Retinal pigment epithelial cell (primary cell): ENCODE results near the gene HSPB1.
"Not testable (repeated sequence)": the region's sequence is repeated elsewhere in the genome, so short reads cannot be mapped to it uniquely, and the experiment has no call there.

Experiments
- DNase-seq: peaks from one replicate; pipeline ENCODE4 v3.0.0-alpha.2; 2010; ENCODE audit warnings: low read depth
- H3K4me3 ChIP-seq: 2 replicates; pipeline ENCODE4 v1.5.1; 2011; ENCODE audit warnings: mild to moderate bottlenecking, low read length, control low read depth, moderate library complexity
- TF ChIP-seq, protein P1 (sequence below): conservative IDR thresholded peaks from 2 replicates; pipeline ENCODE4 v1.5.1; 2011; ENCODE audit warnings: low read depth, low read length, control low read depth, inconsistent platforms

HSPB1 gene

DNA sequence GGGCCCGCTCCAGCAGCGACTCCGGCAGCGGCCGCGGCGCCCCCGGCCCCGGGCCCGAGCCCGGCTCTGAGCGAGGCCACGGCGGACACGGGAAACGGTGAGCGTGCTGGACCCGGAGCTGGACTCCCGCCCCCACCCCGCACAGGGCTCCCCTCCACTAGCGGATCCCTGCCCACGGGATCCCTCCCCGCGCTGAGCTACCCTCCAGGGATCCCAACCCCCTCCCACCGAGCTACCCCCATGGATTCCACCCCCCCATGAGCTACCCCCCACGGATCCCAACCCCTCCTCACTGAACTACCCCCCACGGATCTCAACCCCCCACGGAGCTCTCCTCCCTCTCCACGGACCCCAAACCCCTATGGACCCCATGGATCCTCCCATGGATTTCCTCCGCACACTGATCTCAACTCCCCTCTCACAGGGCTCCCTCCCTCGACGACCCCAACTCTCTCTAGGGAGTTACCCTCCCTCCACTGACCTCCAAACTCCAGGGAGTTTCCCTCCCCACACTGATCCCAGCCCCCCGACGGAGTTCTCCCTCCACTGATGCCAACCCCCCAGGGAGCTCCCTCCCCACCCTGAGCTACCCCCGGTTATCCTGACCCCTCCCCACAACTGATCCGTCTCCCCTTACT is 20.6 kb upstream of the HSPB1 start:
- no peak for DNase-seq
- peak overlapping the region; percentile 14 for H3K4me3 ChIP-seq
- TF ChIP-seq, protein P1, sequence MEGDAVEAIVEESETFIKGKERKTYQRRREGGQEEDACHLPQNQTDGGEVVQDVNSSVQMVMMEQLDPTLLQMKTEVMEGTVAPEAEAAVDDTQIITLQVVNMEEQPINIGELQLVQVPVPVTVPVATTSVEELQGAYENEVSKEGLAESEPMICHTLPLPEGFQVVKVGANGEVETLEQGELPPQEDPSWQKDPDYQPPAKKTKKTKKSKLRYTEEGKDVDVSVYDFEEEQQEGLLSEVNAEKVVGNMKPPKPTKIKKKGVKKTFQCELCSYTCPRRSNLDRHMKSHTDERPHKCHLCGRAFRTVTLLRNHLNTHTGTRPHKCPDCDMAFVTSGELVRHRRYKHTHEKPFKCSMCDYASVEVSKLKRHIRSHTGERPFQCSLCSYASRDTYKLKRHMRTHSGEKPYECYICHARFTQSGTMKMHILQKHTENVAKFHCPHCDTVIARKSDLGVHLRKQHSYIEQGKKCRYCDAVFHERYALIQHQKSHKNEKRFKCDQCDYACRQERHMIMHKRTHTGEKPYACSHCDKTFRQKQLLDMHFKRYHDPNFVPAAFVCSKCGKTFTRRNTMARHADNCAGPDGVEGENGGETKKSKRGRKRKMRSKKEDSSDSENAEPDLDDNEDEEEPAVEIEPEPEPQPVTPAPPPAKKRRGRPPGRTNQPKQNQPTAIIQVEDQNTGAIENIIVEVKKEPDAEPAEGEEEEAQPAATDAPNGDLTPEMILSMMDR, result no peak

DNA sequence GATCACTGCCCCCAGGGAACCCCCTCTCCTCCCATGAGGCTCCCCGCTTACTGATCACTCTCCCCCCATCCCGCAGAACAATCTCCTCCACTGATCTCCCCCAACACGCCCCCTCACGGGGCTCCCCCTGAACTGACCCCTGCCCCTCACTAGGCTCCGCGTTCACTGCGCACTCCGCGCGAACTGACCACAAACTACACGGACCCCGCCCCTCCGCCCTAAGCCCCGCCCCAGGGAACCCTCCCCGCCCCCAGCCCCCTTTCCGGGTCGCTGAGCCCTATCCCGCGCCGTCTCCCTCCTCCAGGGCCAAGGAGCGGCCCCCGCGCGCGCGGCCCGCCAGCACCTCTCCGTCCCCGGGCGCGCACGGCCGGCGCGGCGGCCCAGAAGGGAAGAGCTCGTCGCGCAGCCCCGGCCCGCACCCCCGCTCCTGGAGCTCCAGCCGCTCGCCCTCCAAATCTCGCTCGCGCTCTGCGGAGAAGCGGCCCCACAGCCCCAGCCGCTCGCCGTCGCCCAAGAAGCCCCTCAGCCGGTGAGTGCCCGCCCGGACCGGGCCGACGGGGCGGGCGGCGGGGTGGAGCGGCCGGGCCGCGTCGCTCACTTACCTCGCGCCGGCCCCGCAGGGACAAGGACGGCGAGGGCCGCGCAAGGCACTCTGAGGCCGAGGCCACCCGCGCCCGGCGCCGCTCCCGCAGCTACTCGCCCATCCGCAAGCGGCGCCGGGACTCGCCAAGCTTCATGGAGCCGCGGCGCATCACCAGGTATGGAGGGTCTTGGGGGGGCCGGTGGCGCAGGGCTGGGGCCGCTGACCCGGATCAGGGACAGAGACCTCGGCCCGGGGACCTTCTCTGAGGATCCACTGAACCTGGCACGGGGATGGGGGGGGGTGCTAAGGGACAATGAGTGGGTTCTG is 19.9 kb upstream of the HSPB1 start:
- peak overlapping the region; percentile 14 for H3K4me3 ChIP-seq
- TF ChIP-seq, protein P1, result no peak
- DNase-seq, result no peak

DNA sequence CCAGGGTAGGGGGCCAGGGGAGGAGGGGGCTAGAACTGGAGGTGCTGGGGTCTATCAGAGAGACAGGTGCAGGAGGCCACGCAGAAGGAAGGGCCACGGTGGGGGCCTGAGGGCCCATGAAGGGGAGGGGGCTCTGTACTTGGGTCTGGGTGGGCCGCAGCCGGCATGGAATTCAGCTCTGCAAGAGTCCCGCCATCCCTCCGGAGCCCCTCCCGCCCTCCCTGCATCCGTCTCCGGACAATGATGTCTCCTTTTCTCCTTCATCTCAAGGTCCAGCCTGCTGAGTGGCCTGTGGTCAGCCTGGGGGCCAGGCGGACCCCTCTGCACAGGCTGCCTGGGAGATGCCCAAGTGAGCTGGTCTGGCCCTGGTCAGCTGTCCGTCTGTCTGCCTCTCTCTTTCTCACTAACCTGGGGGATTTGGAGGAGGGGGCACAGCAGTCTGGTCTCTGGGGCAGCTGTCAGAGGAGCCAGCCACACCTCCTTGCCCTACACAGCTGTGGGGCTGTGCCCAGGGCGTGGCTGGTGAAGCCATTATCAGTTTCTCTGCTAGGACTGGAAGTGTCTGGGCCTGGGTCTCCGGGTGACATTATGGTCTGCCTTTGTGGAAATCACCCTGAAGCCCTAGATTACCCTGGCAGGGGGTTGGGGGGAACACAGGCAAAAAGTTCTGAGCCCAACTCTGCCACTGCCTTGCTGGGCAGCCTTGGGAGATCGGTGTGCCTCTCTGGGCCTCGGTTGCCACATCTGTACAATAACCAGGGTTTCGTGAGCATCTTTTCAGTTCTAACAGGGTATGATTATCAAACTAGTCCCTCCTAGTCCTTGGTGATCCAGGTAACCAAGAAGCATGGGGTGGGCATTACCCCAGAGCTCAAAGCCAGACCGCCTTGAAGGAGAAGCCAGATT is 19.0 kb upstream of the HSPB1 start:
- no peak for DNase-seq
- H3K4me3 ChIP-seq, result no peak overlapping the region
- TF ChIP-seq, protein P1, result no peak

DNA sequence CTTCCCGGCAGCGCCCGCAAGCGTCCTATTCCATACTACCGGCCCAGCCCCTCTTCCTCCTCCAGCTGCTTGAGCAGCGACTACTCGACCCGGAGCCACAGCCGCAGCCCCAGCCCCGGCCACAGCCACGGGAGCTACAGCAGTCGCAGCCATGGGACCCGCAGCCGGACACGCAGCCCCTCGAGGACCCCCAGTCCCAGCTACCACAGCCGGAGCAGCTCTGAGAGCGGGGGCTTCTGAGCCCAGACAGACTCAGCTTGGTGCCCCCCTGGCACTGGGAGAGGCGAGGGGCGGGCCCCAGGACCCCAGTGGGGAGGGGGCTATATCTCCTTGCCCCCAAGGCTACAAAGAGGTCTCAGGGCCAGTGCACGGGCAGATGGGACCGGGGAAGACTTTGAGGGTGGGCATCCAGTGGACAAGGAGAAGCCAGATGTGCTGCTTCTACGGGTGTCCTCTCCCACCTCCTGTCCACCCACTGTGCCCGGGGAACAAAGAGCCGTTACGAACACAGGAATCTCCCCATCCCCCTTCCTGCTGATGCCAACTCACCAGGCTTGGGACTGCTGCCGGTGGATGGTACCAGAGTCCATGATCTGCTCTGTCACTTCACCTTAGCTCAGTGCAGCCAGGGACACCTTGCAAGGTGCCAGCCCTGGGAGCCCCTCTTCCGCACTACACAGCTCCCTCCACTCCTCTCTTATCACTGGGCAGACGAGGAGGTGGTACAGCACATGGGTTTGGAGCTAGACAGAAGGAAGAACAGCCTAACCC is 16.7 kb upstream of the HSPB1 start:
- DNase-seq, result no peak
- H3K4me3 ChIP-seq, result no peak overlapping the region
- TF ChIP-seq, protein P1, result no peak

DNA sequence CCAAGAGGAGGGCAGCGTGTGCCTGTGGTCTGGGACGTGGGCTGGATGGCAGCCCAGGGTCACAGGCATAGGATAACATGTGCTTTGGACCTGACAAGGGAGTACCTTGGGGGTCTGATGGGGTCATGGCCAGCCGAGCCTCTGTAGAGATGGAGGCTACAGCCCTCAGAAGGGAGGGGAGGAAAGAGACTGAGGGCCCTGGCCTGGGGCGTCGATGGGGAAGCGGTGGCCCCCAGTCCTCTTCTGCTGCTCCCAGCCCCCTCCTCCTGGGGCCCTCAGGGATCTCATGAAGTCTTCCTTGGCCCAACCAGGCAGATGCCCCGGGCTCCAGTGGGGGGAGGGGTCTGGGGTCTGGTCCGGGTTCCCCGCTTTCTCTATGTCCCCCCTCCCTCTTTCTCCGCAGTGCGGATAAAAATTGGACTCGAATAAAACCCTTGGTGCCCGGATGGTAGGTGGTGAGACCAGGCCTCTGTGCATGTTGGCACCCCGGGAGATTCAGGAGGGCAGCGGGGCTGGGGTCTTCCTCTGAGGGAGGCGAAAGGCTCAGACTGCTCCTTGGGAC is 15.6 kb upstream of the HSPB1 start:
- TF ChIP-seq, protein P1, result no peak
- no peak for DNase-seq
- no peak overlapping the region for H3K4me3 ChIP-seq

DNA sequence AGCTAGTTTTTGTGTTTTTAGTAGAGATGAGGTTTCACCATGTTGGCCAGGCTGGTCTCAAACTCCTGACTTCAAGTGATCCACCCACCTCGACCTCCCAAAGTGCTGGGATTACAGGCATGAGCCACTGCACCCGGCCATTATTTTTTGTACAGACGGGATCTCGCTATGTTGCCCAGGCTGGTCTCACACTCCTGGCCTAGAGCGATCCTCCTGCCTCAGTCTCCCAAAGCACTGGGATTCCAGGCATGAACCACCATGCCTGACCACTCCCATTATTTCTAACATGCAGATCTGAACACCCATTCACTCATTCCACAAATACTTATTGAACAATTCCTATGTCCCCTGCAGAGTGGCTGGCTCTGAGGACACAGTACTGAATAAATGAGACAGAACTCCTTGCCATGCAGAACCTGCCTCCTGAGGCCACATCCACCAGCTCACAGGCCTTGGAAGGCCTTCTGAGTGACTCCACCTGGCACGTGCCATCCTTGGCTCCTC is 11.6 kb upstream of the HSPB1 start:
- H3K4me3 ChIP-seq, DNase-seq: not testable (repeated sequence)
